Small intestine (tissue), 7 donors: ENCODE data around the gene CCDC91. TPM values are rescaled to one million over a fixed set of nuclear protein-coding genes. Genes with fewer than 3 reads are reported as not detected.

ENCODE experiments used
- DNase-seq, 2 donors: peaks; one replicate each; pipeline versions ENCODE4 v3.0.0 to v3.0.0-alpha.2; 2013
- FAIRE-seq: peaks from 2 replicates; lab custom pipeline; 2012; peaks lifted over from hg19 to GRCh38; lab: Jason Lieb, UNC
- H3K27ac ChIP-seq, 3 donors: one replicate each; pipeline ENCODE4 v1.5.1; 2013; ENCODE audit warnings: low read length in 2 of 3, mild to moderate bottlenecking in 2 of 3, control low read depth in 1 of 3, inconsistent platforms in 1 of 3, low read depth in 1 of 3, moderate library complexity in 1 of 3
- H3K27me3 ChIP-seq, 3 donors: one replicate each; pipeline ENCODE4 v1.6.1; 2013; ENCODE audit warnings: low read length in 3 of 3, inconsistent platforms in 1 of 3; ENCODE audit not compliant: control insufficient read depth in 3 of 3, insufficient read depth in 3 of 3
- H3K36me3 ChIP-seq, 3 donors: one replicate each; pipeline ENCODE4 v1.6.1; 2013; ENCODE audit warnings: low read length in 3 of 3, inconsistent platforms in 1 of 3, low read depth in 1 of 3, mild to moderate bottlenecking in 1 of 3, moderate library complexity in 1 of 3; ENCODE audit not compliant: control insufficient read depth in 3 of 3, insufficient read depth in 2 of 3
- H3K4me1 ChIP-seq, 3 donors: one replicate each; pipeline ENCODE4 v1.6.1; 2013; ENCODE audit warnings: low read length in 2 of 3, inconsistent platforms in 1 of 3, low read depth in 1 of 3, mild to moderate bottlenecking in 1 of 3, moderate library complexity in 1 of 3; ENCODE audit not compliant: control insufficient read depth in 3 of 3, insufficient read depth in 2 of 3
- H3K4me3 ChIP-seq, 3 donors: one replicate each; pipeline ENCODE4 v1.5.1; 2013; ENCODE audit warnings: low read length in 3 of 3, control low read depth in 1 of 3, inconsistent platforms in 1 of 3, low read depth in 1 of 3, mild to moderate bottlenecking in 1 of 3, moderate library complexity in 1 of 3
- H3K9me3 ChIP-seq, 2 donors: one replicate each; pipeline ENCODE4 v1.6.1; 2013; ENCODE audit warnings: low read depth in 1 of 2, low read length in 1 of 2; ENCODE audit not compliant: control insufficient read depth in 2 of 2, insufficient read depth in 1 of 2
- WGBS, 3 donors: extraction: QIAGEN DNeasy Blood & Tissue Kit; methylation state at CpG; one replicate each; pipeline ENCODE4 v1.1.7; 2013; 5-methylcytosine and 5-hydroxymethylcytosine counted together
- polyA plus RNA-seq, 4 donors: library from polyadenylated mRNA; stranded (reverse) in 3 of 4; unstranded in 1 of 4; fragments of 200-250 nt in 3 of 4; fragments of 120-200 nt in 1 of 4; gene quantifications; one replicate each; pipeline versions ENCODE4 v1.2.1 to v1.2.3, GENCODE V29; 2013
- donor health status: healthy with polysubstance abuse.
- donor health status: control.
- donor health status: control.
- donor health status: Bipolar disorder and iron deficiency.
- donor health status: healthy.

Gene CCDC91
- polyA plus RNA-seq, 4 donors: 12.5 to 20.2 (median 13.3) TPM

GRCh38 chr12:28290262-28290661 lies 100.0 kb downstream of the CCDC91 start:
- H3K27ac ChIP-seq: no peak overlapping the region
- H3K4me3 ChIP-seq: no peak overlapping the region
- H3K9me3 ChIP-seq: peaks cover 0 to 9% of the 10 kb centered on the region in 2 donors
- FAIRE-seq: no peak
- DNase-seq: no peak
- H3K4me1 ChIP-seq: no peaks in the 10 kb centered on the region
- no peaks in the 10 kb centered on the region for H3K27me3 ChIP-seq
- no peaks in the 10 kb centered on the region for H3K36me3 ChIP-seq

- H3K36me3 ChIP-seq: no peaks in the 10 kb centered on the region
- 79 to 84% (median 82%) methylated on average over 2 of the region's 2 CpGs for WGBS, 3 donors
- no peaks in the 10 kb centered on the region for H3K4me1 ChIP-seq
- no peaks in the 10 kb centered on the region for H3K27me3 ChIP-seq
- no peak overlapping the region for H3K4me3 ChIP-seq
- peaks cover 0 to 9% of the 10 kb centered on the region in 2 donors for H3K9me3 ChIP-seq
- no peak for DNase-seq
- H3K27ac ChIP-seq: no peak overlapping the region
- no peak for FAIRE-seq
Observed at GRCh38 chr12:28292699-28293098, 102.4 kb downstream of the CCDC91 start.

- Histone ChIP-seq H3K36me3 (no peaks in the 10 kb centered on the region), H3K27me3 (no peaks in the 10 kb centered on the region), H3K9me3 (peaks cover 0 to 9% of the 10 kb centered on the region in 2 donors), H3K4me1 (no peaks in the 10 kb centered on the region), H3K27ac (no peak overlapping the region), H3K4me3 (no peak overlapping the region)
- 87 to 89% (median 87%) methylated on average over 6 of the region's 6 CpGs for WGBS, 3 donors
- FAIRE-seq (no peak), DNase-seq (no peak)
Observed at GRCh38 chr12:28294300-28294699, 104.0 kb downstream of the CCDC91 start.

- Histone ChIP-seq H3K4me1 (no peaks in the 10 kb centered on the region), H3K36me3 (no peaks in the 10 kb centered on the region), H3K4me3 (no peak overlapping the region), H3K27me3 (no peaks in the 10 kb centered on the region), H3K27ac (no peak overlapping the region), H3K9me3 (peaks cover 0 to 2% of the 10 kb centered on the region in 2 donors)
- DNase-seq (no peak), FAIRE-seq (no peak)
- 97 to 98% (median 97%) methylated on average over 2 of the region's 2 CpGs for WGBS, 3 donors
Observed at GRCh38 chr12:28296287-28296686, 106.0 kb downstream of the CCDC91 start.

- H3K27me3 ChIP-seq: no peaks in the 10 kb centered on the region
- DNase-seq (no peak), FAIRE-seq (no peak)
- H3K4me3 ChIP-seq: no peak overlapping the region
- H3K36me3 ChIP-seq: peaks cover 0 to 2% (median 0%) of the 10 kb centered on the region in 3 donors
- no peaks in the 10 kb centered on the region for H3K9me3 ChIP-seq
- H3K27ac ChIP-seq: no peak overlapping the region
- H3K4me1 ChIP-seq: no peaks in the 10 kb centered on the region
- 92 to 97% (median 95%) methylated on average over 3 of the region's 3 CpGs for WGBS, 3 donors
Observed at GRCh38 chr12:28303192-28303591, 112.9 kb downstream of the CCDC91 start.

GRCh38 chr12:28306535-28306934 lies 116.3 kb downstream of the CCDC91 start:
- Histone ChIP-seq H3K36me3 (peaks cover 2% of the 10 kb centered on the region in 3 donors), H3K9me3 (no peaks in the 10 kb centered on the region), H3K4me3 (no peak overlapping the region), H3K27ac (no peak overlapping the region), H3K4me1 (no peaks in the 10 kb centered on the region), H3K27me3 (no peaks in the 10 kb centered on the region)
- FAIRE-seq (no peak), DNase-seq (no peak)
- WGBS, 3 donors: 88 to 94% (median 89%) methylated on average over 2 of the region's 2 CpGs

GRCh38 chr12:28308891-28309290 lies 118.6 kb downstream of the CCDC91 start:
- no peak overlapping the region for H3K27ac ChIP-seq
- H3K27me3 ChIP-seq: no peaks in the 10 kb centered on the region
- DNase-seq: no peak
- no peaks in the 10 kb centered on the region for H3K4me1 ChIP-seq
- H3K4me3 ChIP-seq: no peak overlapping the region
- WGBS, 3 donors: 91 to 98% (median 91%) methylated on average over 2 of the region's 2 CpGs
- H3K9me3 ChIP-seq: no peaks in the 10 kb centered on the region
- H3K36me3 ChIP-seq: peaks cover 2 to 3% (median 2%) of the 10 kb centered on the region in 3 donors
- no peak for FAIRE-seq

GRCh38 chr12:28313631-28314030 lies 123.4 kb downstream of the CCDC91 start:
- Histone ChIP-seq H3K27me3 (no peaks in the 10 kb centered on the region), H3K9me3 (peaks cover 0 to 7% of the 10 kb centered on the region in 2 donors), H3K36me3 (peaks cover 0 to 5% (median 3%) of the 10 kb centered on the region in 3 donors), H3K4me1 (no peaks in the 10 kb centered on the region), H3K27ac (no peak overlapping the region), H3K4me3 (no peak overlapping the region)
- 89 to 96% (median 90%) methylated on average over 1 of the region's 1 CpG for WGBS, 3 donors
- FAIRE-seq (no peak), DNase-seq (no peak)

GRCh38 chr12:28316049-28316448 lies 125.8 kb downstream of the CCDC91 start:
- H3K9me3 ChIP-seq: peaks cover 0 to 7% of the 10 kb centered on the region in 2 donors
- FAIRE-seq (peak; percentile 5), DNase-seq (no peak)
- H3K27me3 ChIP-seq: no peaks in the 10 kb centered on the region
- H3K27ac ChIP-seq: no peak overlapping the region
- peaks cover 0 to 4% (median 2%) of the 10 kb centered on the region in 3 donors for H3K36me3 ChIP-seq
- no peak overlapping the region for H3K4me3 ChIP-seq
- H3K4me1 ChIP-seq: peaks cover 0 to 3% (median 0%) of the 10 kb centered on the region in 3 donors
